Esophagus squamous epithelium (tissue), 4 donors: Measurements from ENCODE around the gene VPS4A.

Experiments
- POLR2A ChIP-seq, 4 donors: fragments of 450-650 bp; IDR thresholded peaks; one replicate each; pipeline ENCODE4 v1.6.1; 2017; ENCODE audit warnings: antibody characterized with exemption in 4 of 4, mild to moderate bottlenecking in 4 of 4, moderate library complexity in 3 of 4
- TF ChIP-seq, protein P1 (sequence below), 6 experiments: fragments of 450-650 bp in 4 of 6; fragments of 200-600 bp in 2 of 6; sonication (generic) in 2 of 6; IDR thresholded peaks; one replicate each; pipeline ENCODE4 v1.5.1; 2016 to 2019; ENCODE audit warnings: antibody characterized with exemption in 6 of 6, mild to moderate bottlenecking in 4 of 6, moderate library complexity in 4 of 6

DNA sequence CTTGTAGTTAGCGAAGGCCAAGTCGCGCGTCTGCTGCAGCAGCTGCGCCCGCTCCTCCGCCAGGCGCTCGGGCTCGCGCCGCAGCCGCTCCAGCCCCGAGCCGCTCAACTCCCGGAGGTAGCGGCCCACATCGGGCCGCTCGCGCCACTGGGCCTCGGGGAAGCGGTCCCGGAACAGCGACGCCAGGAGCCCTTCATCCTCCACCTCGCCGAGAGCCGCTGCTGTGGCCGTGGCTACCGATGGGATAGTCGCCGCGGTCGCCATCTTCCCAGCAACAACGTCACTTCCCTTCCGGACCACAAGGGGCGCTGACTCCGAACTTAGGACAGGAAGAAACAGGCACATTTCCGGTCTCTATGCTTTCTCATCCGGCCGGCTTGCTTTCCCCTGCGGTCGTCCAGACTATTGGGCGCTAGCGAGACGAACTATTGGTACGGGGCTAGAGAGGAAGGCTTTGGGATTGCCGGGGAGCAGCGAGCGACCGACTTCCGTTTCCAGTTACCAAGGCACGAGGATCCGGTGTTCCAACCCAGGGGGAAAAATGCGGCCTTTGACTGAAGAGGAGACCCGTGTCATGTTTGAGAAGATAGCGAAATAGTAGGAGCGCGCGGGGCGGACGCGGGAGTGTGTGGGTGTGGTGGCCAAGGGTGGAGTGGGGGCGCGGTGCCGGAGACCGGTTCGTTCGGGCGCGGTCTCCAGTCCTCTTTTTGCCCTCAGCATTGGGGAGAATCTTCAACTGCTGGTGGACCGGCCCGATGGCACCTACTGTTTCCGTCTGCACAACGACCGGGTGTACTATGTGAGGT is 28.3 kb downstream of the VPS4A start, which contains the start of the genes COG8 and NIP7:
- TF ChIP-seq, protein P1, sequence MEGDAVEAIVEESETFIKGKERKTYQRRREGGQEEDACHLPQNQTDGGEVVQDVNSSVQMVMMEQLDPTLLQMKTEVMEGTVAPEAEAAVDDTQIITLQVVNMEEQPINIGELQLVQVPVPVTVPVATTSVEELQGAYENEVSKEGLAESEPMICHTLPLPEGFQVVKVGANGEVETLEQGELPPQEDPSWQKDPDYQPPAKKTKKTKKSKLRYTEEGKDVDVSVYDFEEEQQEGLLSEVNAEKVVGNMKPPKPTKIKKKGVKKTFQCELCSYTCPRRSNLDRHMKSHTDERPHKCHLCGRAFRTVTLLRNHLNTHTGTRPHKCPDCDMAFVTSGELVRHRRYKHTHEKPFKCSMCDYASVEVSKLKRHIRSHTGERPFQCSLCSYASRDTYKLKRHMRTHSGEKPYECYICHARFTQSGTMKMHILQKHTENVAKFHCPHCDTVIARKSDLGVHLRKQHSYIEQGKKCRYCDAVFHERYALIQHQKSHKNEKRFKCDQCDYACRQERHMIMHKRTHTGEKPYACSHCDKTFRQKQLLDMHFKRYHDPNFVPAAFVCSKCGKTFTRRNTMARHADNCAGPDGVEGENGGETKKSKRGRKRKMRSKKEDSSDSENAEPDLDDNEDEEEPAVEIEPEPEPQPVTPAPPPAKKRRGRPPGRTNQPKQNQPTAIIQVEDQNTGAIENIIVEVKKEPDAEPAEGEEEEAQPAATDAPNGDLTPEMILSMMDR (IDR thresholded peaks at IDR 0.05) = peak; percentile 70 to 96 (median 91)
- peak in 3 of 4 donors; percentile 52 to 65 (median 53) for TF ChIP-seq POLR2A (IDR thresholded peaks at IDR 0.05)
